Amniotic epithelial cell (primary cell): ENCODE measurements around the gene PHIP.

Experiments used
- DNase-seq: peaks from one replicate; pipeline ENCODE4 v3.0.0-alpha.2; 2010; ENCODE audit warnings: low read depth

Gene PHIP

DNA sequence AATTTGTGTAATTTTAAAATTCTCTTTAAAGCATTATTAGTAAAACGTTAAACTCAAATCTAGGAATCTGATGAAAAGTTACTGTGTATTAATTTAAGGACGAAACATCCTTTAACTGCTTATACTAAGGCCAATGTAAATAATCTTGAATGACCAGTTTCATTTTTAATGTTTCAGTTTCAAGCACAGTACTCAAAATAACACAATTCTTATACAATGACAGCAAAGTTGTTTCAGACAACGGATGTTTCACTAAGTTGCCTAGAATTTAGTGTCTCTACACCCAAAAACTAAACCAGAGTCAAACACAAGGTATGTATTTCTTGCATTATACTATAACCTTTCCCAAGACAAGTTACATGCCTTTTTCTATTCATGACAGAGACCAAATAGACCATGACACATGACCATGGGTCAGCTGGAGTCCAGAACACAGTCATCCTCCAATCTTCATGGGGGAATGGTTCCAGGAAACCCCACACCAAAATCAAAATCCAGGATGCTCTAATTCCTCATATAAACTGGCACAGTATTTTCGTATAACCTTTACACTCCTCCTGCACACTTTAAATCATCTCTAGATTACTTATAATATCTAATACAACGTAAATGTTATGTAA lies 7.7 kb downstream of the PHIP start:
- DNase-seq, result no peak

DNA sequence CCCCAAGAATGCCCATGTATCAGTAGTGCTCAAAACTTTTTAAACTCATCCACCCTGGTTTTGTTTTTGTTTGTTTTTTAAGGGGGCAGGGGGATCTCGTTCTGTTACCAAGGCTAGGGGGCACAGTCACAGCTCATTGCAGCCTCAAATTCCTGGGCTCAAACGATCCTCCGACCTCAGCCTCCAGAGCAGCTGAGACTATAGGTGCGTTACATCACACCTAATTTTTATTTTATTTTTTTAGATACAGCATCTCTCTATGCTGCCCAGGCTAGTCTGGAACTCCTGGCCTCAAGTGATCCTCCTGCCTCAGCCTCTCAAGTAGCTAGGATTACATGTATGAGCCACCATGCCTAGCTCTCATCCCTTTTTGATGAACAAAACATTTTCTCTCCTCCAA lies 11.2 kb downstream of the PHIP start:
- no peak for DNase-seq

- DNase-seq, result no peak
Observed at GRCh38 chr6:79066330-79066729, 11.7 kb downstream of the PHIP start.

GRCh38 chr6:79065232-79065631 lies 12.8 kb downstream of the PHIP start:
- DNase-seq, result no peak

DNA sequence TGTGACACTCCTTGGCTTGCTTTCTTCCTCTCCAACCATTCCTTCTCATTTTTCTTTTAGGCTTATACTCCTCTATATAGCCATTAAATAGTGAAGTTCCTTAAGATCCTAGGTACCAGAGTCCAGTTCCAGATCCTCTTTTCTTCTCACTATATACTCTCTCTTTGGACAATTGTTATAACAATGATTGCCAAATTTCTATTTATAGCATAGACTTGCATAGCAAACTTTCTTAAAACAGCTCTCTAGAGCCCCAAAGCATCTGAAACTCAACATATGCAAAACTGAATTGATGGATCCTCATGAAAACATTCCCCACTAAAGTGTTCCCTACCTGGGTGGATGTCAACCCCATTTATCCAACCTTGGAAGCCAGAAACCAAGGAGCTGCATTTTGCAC lies 13.4 kb downstream of the PHIP start:
- DNase-seq, result no peak

- no peak for DNase-seq
Observed at GRCh38 chr6:79062708-79063107, 15.3 kb downstream of the PHIP start.

GRCh38 chr6:79057746-79058145 lies 20.3 kb downstream of the PHIP start:
- no peak for DNase-seq

DNA sequence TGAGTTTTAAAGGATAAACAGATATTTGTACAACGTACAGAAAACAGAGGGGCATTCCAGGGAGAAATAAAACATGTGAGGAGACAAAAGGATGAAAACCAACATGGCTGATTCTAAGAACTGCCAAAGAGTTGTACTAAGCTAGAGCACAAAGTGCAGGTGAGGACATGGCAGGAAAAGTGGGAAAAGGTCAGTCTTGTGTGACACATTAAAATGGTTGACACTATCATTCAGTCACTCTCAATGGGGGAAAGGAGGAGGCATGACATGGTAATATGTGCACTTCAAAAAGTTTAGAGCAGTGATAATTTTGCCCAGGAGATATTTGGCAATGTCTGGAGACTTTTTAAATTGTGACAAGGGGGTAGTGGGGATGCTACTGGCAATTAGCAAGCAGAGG lies 21.8 kb downstream of the PHIP start:
- DNase-seq, result no peak

- peak; percentile 51 for DNase-seq
Observed at GRCh38 chr6:79048611-79049010, 29.4 kb downstream of the PHIP start.

DNA sequence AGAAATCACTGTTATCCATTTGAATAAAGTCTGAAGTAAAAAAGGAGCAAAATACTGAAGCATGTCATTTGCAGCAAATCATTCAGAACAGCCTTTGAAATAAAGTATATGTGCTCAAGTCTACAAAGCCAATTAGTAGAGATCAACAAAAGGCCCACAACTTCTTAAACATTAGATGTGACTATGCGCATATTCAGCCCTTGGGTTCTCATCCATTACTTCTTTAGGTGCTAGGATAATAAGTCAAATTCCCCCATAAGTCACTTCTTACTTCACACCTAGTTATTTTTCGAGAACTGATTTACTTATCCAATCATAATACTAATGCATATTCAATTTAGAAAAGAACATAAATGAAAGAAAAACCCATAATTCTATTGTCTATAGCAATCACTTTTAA lies 31.0 kb downstream of the PHIP start:
- no peak for DNase-seq

- no peak for DNase-seq
Observed at GRCh38 chr6:79045966-79046365, 32.1 kb downstream of the PHIP start.

DNA sequence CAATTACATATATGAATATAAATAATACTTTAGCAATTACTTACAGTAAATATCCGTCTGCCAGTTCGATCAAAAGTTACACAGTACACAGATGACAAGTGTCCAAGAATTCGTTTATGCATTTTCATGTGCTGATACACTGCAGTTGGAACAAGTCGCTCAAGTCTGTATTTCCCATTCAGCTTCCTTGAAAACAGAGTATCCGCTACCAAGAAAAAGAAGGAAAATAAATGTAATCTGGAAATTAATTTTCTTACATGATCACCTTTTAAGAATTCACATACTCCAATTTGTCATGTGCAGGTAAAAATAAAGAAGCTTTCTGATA lies 35.3 kb downstream of the PHIP start:
- no peak for DNase-seq

GRCh38 chr6:79042088-79042798 lies 35.8 kb downstream of the PHIP start:
- no peak for DNase-seq

DNA sequence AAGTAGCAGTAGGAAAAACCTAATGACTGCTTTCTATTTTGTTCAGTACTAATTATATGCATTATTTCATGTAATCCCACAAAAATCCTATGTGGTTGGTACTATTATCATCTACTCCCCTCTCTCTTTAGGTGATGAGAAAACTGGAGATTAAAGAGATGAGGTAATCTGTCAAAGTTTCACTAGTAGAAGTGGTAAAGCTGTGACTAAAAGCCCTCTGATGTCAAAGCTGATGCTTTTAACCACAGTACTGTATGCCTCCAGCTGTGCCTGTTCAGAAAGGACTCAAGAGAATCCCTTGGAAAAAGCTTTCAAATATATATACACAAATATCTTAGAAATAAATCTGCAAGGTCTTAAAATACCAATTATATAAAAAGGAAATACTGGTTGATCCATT lies 38.0 kb downstream of the PHIP start:
- peak; percentile 56 for DNase-seq

DNA sequence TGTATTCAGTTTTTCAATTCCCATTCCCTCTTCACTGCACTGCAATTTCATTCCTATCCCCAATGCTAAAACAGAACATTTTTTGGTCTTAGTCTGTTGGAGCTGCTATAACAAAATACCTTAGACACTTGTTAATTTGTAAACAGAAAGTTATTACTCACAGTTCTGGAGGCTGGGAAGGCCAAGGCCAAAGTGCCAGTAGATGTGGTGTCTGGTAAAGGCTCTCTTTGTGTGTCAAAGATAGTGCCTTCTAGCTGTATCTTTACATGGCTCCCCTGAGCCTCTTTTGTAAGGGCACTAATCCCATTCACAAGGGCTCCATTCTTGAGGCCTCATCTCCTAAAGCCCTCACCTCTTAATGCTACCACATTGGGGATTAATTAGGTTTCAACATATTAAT lies 40.0 kb downstream of the PHIP start:
- DNase-seq, result peak; percentile 16

DNA sequence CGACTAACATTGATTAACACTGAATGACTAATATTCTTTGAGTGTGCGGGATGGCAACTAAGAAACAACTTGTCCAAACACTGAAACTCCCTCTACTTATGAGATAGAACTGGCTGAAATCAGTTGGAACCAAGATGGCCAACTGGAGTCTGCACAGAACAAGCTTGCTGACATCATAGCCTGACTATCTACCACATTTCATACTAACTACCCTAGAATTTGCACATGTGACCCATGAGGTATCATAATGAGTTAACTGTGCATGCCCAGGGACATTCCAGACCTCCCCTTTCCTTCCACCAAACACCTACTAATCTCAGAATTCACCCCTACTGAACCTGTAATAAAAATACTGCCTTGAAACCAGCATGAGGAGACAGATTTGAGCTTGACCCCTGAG lies 43.2 kb downstream of the PHIP start:
- DNase-seq, result peak; percentile 15

- DNase-seq, result no peak
Observed at GRCh38 chr6:79033279-79033678, 44.8 kb downstream of the PHIP start.

GRCh38 chr6:79031821-79032590 lies 46.0 kb downstream of the PHIP start:
- DNase-seq, result peak; percentile 75

- DNase-seq, result no peak
Observed at GRCh38 chr6:79030511-79030910, 47.5 kb downstream of the PHIP start.

- no peak for DNase-seq
Observed at GRCh38 chr6:79030023-79030422, 48.0 kb downstream of the PHIP start.

DNA sequence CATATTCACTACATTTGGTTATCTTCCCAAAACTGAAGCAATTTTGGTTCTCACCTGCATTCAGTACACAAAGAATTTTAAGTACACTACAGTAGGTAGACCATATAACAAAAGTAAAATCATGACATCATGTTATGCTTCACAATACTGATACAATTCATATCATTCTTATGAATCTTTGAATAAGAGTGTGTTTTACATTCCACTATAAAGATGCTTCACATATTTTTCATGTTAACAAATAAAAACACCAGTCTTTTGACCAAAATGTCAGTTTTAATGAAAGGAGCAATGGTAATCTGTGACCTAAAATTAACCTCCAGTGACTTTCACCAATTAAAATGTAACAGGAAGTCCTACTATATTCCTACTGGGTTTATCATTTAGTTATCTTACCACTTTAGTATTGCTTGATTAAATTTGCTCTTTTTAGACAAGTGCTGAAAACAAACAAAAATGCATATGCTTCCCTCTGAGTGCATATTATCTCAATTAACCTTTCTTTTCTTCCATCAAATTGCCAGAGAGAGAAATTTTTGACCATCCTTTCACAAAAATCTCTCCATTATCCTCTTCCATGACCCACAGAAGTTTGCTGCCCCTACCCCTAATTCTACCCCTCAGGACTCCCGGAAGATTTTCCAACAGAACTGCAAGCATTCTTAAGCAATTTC lies 49.3 kb downstream of the PHIP start:
- DNase-seq, result no peak

- DNase-seq, result no peak
Observed at GRCh38 chr6:79011940-79012339, 66.1 kb downstream of the PHIP start.

- DNase-seq, result no peak
Observed at GRCh38 chr6:79010422-79010821, 67.6 kb downstream of the PHIP start.
